ENCODE measurements around the gene VTI1A. TPM values are rescaled to one million over a fixed set of nuclear protein-coding genes. Genes with fewer than 3 reads are reported as not detected.

The VTI1A gene
- polyA plus RNA-seq, 1 of the 3 experiments (the other 2 are of a cell fraction) = 8.3 TPM

GRCh38 chr10:112532189-112532588 is 85.2 kb downstream of the VTI1A start:
- peaks cover 0 to 5% of the 10 kb centered on the region in 2 experiments for H3K36me3 ChIP-seq (replicated peaks in 1 of 2; ENCODE audit: control insufficient read depth in 1 of 2, insufficient read depth in 2 of 2, low read length in 1 of 2)
- H3K4me1 ChIP-seq (ENCODE audit: control insufficient read depth in 1 of 2, insufficient read depth in 2 of 2, low read depth in 1 of 2, low read length in 1 of 2) = peaks cover 0 to 4% of the 10 kb centered on the region in 2 experiments; a peak in 2 of 4 replicates
- H3K9me3 ChIP-seq = no peaks in the 10 kb centered on the region
- DNase-seq = no peak
- H3K4me2 ChIP-seq = no peak overlapping the region
- no peaks in the 10 kb centered on the region for H4K20me1 ChIP-seq (ENCODE audit: insufficient read depth)
- no peaks in the 10 kb centered on the region for H3F3A ChIP-seq (replicated peaks; ENCODE audit: insufficient read depth)
- CTCF ChIA-PET = interaction anchor here (1.4 kb wide), 1 partner anchor 10 kb away, joined by 3 read pairs; no protein-coding TSS in a partner anchor
- 92% methylated on average over 6 of the region's 6 CpGs for WGBS (ENCODE audit: low lambda C conversion rate)
- no peak for TF ChIP-seq RXRA (IDR thresholded peaks at IDR 0.05; ENCODE audit: borderline replicate concordance, low read depth)
- TF ChIP-seq TCF12 (IDR thresholded peaks at IDR 0.05) = no peak
- no peak for TF ChIP-seq RAD21 (IDR thresholded peaks at IDR 0.05; ENCODE audit: low read length)
- TF ChIP-seq EZH2phosphoT487 (IDR thresholded peaks at IDR 0.05; ENCODE audit: borderline replicate concordance, low read depth) = no peak
- no peak for TF ChIP-seq MAX (IDR thresholded peaks at IDR 0.05; ENCODE audit: low read depth)
- TF ChIP-seq FOXM1 (IDR thresholded peaks at IDR 0.05; ENCODE audit: low read depth) = no peak
- no peak for TF ChIP-seq RCOR1 (IDR thresholded peaks at IDR 0.05; ENCODE audit: low read length)
- no peak for TF ChIP-seq FOSL2 (IDR thresholded peaks at IDR 0.05; ENCODE audit: borderline replicate concordance, low read depth)
- no peak for TF ChIP-seq USF2 (IDR thresholded peaks at IDR 0.05; ENCODE audit: borderline replicate concordance, low read depth, low read length)
- no peak for TF ChIP-seq REST (IDR thresholded peaks at IDR 0.05; ENCODE audit: low read depth, low read length)
- TF ChIP-seq CHD2 (IDR thresholded peaks at IDR 0.05; ENCODE audit: low read length, partially characterized antibody) = no peak
- no peak for TF ChIP-seq CTCF (IDR thresholded peaks at IDR 0.05)
- TF ChIP-seq IRF3 (IDR thresholded peaks at IDR 0.05; ENCODE audit: low read depth, low read length) = no peak
- no peaks in the 10 kb centered on the region for H3K79me2 ChIP-seq (ENCODE audit: insufficient read depth)
- POLR2A ChIA-PET = no interaction called here
- no peak overlapping the region for H3K9ac ChIP-seq
- H3K27ac ChIP-seq (ENCODE audit: low read depth in 2 of 2, low read length in 1 of 2) = no peak overlapping the region
- no peaks in the 10 kb centered on the region for H3K9me2 ChIP-seq
- no peak overlapping the region for H2AFZ ChIP-seq (ENCODE audit: low read depth)
- no peaks in the 10 kb centered on the region for H3K27me3 ChIP-seq (ENCODE audit: insufficient read depth)
- no peak overlapping the region for H3K4me3 ChIP-seq (ENCODE audit: low read depth in 2 of 2, low read length in 1 of 2)
